Glutamatergic neuron (in vitro differentiated cells): ENCODE measurements around the gene UGT2B10. TPM values are rescaled to one million over a fixed set of nuclear protein-coding genes. Genes with fewer than 3 reads are reported as not detected.

Experiments used
- DNase-seq: peaks from one replicate; pipeline ENCODE4 v3.0.0; 2022
- H3K27ac Mint-ChIP-seq: one replicate; pipeline ENCODE4 v1.8.0; 2020; ENCODE audit warnings: mild to moderate bottlenecking, mixed read lengths, inconsistent platforms; ENCODE audit not compliant: unreplicated experiment
- H3K27me3 Mint-ChIP-seq: one replicate; pipeline ENCODE4 v1.8.0; 2020; ENCODE audit warnings: mild to moderate bottlenecking, moderate library complexity, mixed read lengths, inconsistent platforms; ENCODE audit not compliant: unreplicated experiment
- H3K36me3 Mint-ChIP-seq: one replicate; pipeline ENCODE4 v1.8.0; 2020; ENCODE audit warnings: mild to moderate bottlenecking, mixed read lengths, inconsistent platforms; ENCODE audit not compliant: unreplicated experiment
- H3K4me1 Mint-ChIP-seq: one replicate; pipeline ENCODE4 v1.8.0; 2020; ENCODE audit warnings: mild to moderate bottlenecking, low read depth, mixed read lengths, inconsistent platforms; ENCODE audit not compliant: unreplicated experiment
- H3K4me3 Mint-ChIP-seq: one replicate; pipeline ENCODE4 v1.8.0; 2020; ENCODE audit warnings: mild to moderate bottlenecking, mixed read lengths, inconsistent platforms; ENCODE audit not compliant: unreplicated experiment
- H3K9me3 Mint-ChIP-seq: one replicate; pipeline ENCODE4 v1.8.0; 2020; ENCODE audit warnings: mild to moderate bottlenecking, moderate library complexity, mixed read lengths, inconsistent platforms; ENCODE audit not compliant: unreplicated experiment
- total RNA-seq: library from RNA; stranded (reverse); fragmentation: NEBNext Ultra II Directional; extraction: Animal tissue kit (Norgen Biotek cat#: 25700); gene quantifications from one replicate; pipeline ENCODE4 v1.2.1, GENCODE V29; 2021; ENCODE audit not compliant: unreplicated experiment
- TF ChIP-seq, protein P1 (sequence below): fragments of 200-600 bp; sonication (generic); IDR thresholded peaks from one replicate; pipeline ENCODE4 v1.5.0; 2021; ENCODE audit not compliant: partially characterized antibody, unreplicated experiment

Gene UGT2B10
- total RNA-seq, 1 donor from 2014 or later = not detected

DNA sequence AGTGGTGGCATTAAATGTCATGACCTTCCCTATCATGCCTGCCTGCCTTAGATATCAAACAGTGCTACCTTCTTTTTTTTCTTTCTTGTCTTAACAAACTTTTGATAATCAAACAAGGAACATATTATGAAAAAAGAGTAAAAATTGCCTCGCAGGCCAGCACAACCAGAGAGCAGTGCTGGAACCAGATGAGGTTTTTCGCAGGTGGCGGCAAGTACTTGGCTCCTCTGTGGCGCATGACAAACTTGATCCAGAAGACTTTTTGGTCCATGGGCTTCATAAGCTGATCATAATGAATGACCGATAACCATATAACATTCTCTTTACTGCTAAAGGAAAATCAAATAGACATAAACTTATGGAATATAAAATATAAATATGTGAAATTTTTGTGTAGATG, 61.8 kb downstream of the UGT2B10 start:
- no peak for DNase-seq
- Mint-ChIP-seq H3K36me3 (no peaks in the 10 kb centered on the region), H3K27me3 (no peaks in the 10 kb centered on the region), H3K27ac (no peak overlapping the region), H3K4me3 (no peak overlapping the region), H3K9me3 (no peaks in the 10 kb centered on the region), H3K4me1 (no peaks in the 10 kb centered on the region)
- TF ChIP-seq, protein P1, sequence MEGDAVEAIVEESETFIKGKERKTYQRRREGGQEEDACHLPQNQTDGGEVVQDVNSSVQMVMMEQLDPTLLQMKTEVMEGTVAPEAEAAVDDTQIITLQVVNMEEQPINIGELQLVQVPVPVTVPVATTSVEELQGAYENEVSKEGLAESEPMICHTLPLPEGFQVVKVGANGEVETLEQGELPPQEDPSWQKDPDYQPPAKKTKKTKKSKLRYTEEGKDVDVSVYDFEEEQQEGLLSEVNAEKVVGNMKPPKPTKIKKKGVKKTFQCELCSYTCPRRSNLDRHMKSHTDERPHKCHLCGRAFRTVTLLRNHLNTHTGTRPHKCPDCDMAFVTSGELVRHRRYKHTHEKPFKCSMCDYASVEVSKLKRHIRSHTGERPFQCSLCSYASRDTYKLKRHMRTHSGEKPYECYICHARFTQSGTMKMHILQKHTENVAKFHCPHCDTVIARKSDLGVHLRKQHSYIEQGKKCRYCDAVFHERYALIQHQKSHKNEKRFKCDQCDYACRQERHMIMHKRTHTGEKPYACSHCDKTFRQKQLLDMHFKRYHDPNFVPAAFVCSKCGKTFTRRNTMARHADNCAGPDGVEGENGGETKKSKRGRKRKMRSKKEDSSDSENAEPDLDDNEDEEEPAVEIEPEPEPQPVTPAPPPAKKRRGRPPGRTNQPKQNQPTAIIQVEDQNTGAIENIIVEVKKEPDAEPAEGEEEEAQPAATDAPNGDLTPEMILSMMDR = no peak

DNA sequence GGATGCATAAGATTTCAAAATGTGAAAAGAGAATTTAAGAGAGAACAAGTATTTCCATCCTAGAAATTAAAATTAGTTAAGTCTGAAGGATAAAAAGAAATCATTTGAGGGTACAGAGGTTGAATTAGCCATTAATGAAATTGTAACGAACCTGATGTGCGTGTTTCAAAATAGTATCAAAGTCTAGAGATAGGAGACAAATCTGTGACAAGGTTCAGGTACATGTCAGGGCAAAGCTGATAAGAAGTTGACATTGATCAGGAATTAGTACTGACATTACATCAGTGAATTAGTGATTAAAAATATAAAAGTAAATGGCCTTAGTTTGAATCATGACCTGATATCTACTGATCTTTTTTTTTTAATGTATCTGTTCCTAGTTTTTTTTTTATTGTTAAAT, 62.3 kb downstream of the UGT2B10 start:
- Mint-ChIP-seq H3K27ac (no peak overlapping the region), H3K9me3 (no peaks in the 10 kb centered on the region), H3K36me3 (no peaks in the 10 kb centered on the region), H3K4me3 (no peak overlapping the region), H3K27me3 (no peaks in the 10 kb centered on the region), H3K4me1 (no peaks in the 10 kb centered on the region)
- TF ChIP-seq, protein P1 = no peak
- DNase-seq = no peak

Other genes starting within 250 kb of the UGT2B10 start
- not detected for gene UGT2B17, start 239.7 kb upstream of the UGT2B10 start, total RNA-seq
- gene UGT2B15, start 145.3 kb upstream of the UGT2B10 start, total RNA-seq = not detected
- gene UGT2A3, start 135.8 kb downstream of the UGT2B10 start, total RNA-seq = not detected